NB4 (cell line): ENCODE data around the gene ARMC12.

Source experiments
- DNase-seq: peaks from one replicate; pipeline ENCODE4 v3.0.0; 2010; ENCODE audit warnings: low read depth
- H3K4me3 ChIP-seq: one replicate; pipeline ENCODE4 v1.5.1; 2011; ENCODE audit warnings: mild to moderate bottlenecking, low read depth, low read length, moderate library complexity
- CTCF ChIP-seq: IDR thresholded peaks from one replicate; pipeline ENCODE4 v1.5.1; 2012; ENCODE audit warnings: low read depth, low read length
- MAX ChIP-seq: IDR thresholded peaks from 2 replicates; pipeline ENCODE4 v1.6.1; 2011; ENCODE audit warnings: low read depth, low read length
- MYC ChIP-seq: IDR thresholded peaks from 2 replicates; pipeline ENCODE4 v1.6.1; 2011; ENCODE audit warnings: low read depth, low read length
- POLR2A ChIP-seq: IDR thresholded peaks from 2 replicates; pipeline ENCODE4 v1.6.1; 2011; ENCODE audit warnings: mild to moderate bottlenecking; ENCODE audit not compliant: insufficient read length; ENCODE audit errors: extremely low read depth

ARMC12 gene

GRCh38 chr6:35723587-35723986 is 13.2 kb upstream of the ARMC12 start:
- no peak for TF ChIP-seq POLR2A
- H3K4me3 ChIP-seq: no peak overlapping the region
- DNase-seq: no peak

- H3K4me3 ChIP-seq: no peak overlapping the region
- TF ChIP-seq MYC (no peak), POLR2A (no peak), MAX (no peak), CTCF (no peak)
- no peak for DNase-seq
Measured at GRCh38 chr6:35724059-35724458, 12.8 kb upstream of the ARMC12 start.

GRCh38 chr6:35724471-35724870 is 12.4 kb upstream of the ARMC12 start:
- DNase-seq: no peak
- TF ChIP-seq MAX: no peak
- no peak for TF ChIP-seq POLR2A
- TF ChIP-seq CTCF: no peak
- TF ChIP-seq MYC: no peak
- no peak overlapping the region for H3K4me3 ChIP-seq

- peak overlapping the region; percentile 8 for H3K4me3 ChIP-seq
- no peak for TF ChIP-seq MAX
- no peak for TF ChIP-seq CTCF
- TF ChIP-seq POLR2A: no peak
- TF ChIP-seq MYC: no peak
- no peak for DNase-seq
Measured at GRCh38 chr6:35725081-35725708, 11.6 kb upstream of the ARMC12 start.

GRCh38 chr6:35725721-35726438 is 11.0 kb upstream of the ARMC12 start:
- no peak for TF ChIP-seq MAX
- no peak for TF ChIP-seq CTCF
- TF ChIP-seq MYC: no peak
- no peak for TF ChIP-seq POLR2A
- peak; percentile 85 for DNase-seq
- H3K4me3 ChIP-seq: no peak overlapping the region

- peak overlapping the region; percentile 61 for H3K4me3 ChIP-seq
- peak; percentile 88 for DNase-seq
- TF ChIP-seq CTCF (no peak), MAX (peak; percentile 45; the same call in 1 of the 2 replicates)
Measured at GRCh38 chr6:35727231-35727934, 9.4 kb upstream of the ARMC12 start.
